Kidney (tissue), 14 donors: ENCODE measurements around the gene NPIPB2. TPM values are rescaled to one million over a fixed set of nuclear protein-coding genes. Genes with fewer than 3 reads are reported as not detected.

Experiments used
- DNase-seq, 5 donors: peaks; one replicate each; pipeline ENCODE4 v3.0.0-alpha.2; 2013 to 2020
- FAIRE-seq: peaks from 2 replicates; lab custom pipeline; 2012; peaks lifted over from hg19 to GRCh38; lab: Jason Lieb, UNC
- H3K27ac ChIP-seq, 2 donors: one replicate each; pipeline ENCODE4 v1.7.0; 2013; ENCODE audit warnings: low read depth in 2 of 2, low read length in 2 of 2, inconsistent platforms in 1 of 2
- H3K27me3 ChIP-seq: one replicate; pipeline ENCODE4 v1.7.1; 2013; ENCODE audit warnings: low read length, inconsistent platforms; ENCODE audit not compliant: control insufficient read depth, insufficient read depth
- H3K36me3 ChIP-seq, 3 donors: one replicate each; pipeline versions ENCODE4 v1.7.0 to v1.7.1; 2013; ENCODE audit warnings: low read length in 3 of 3, control low read depth in 1 of 3, inconsistent platforms in 1 of 3; ENCODE audit not compliant: insufficient read depth in 3 of 3, control insufficient read depth in 2 of 3
- H3K4me1 ChIP-seq, 3 donors: one replicate each; pipeline versions ENCODE4 v1.7.0 to v1.7.1; 2013; ENCODE audit warnings: low read length in 3 of 3, inconsistent platforms in 1 of 3, low read depth in 1 of 3; ENCODE audit not compliant: control insufficient read depth in 2 of 3, insufficient read depth in 2 of 3
- H3K4me3 ChIP-seq, 3 donors: one replicate each; pipeline versions ENCODE4 v1.7.0 to v1.8.1; 2013; ENCODE audit warnings: low read length in 3 of 3, control low read depth in 1 of 3, inconsistent platforms in 1 of 3
- H3K9ac ChIP-seq, 3 donors: one replicate each; pipeline versions ENCODE4 v1.7.0 to v1.7.1; 2013; ENCODE audit warnings: low read length in 3 of 3, control low read depth in 1 of 3, inconsistent platforms in 1 of 3
- H3K9me3 ChIP-seq, 3 donors: one replicate each; pipeline versions ENCODE4 v1.7.0 to v1.7.1; 2013; ENCODE audit warnings: low read length in 3 of 3, control low read depth in 1 of 3, inconsistent platforms in 1 of 3; ENCODE audit not compliant: control insufficient read depth in 2 of 3, insufficient read depth in 1 of 3
- intact Hi-C: fragments of 100-400 bp; cut with DNase I; formaldehyde crosslinking; loops from one replicate; pipeline ENCODE4 v1.11.1; 2022
- polyA plus RNA-seq: library from polyadenylated mRNA; stranded (reverse); fragments of 350-450 nt; fragmentation: Illumina TruSeq; extraction: RNeasy Lipid Tissue Mini Kit (QIAGEN cat#74804); gene quantifications from one replicate; pipeline ENCODE4 v1.2.3, GENCODE V29; 2014; ENCODE audit warnings: low read depth, low replicate concordance; ENCODE audit not compliant: insufficient read depth
- total RNA-seq: library from RNA; stranded (reverse); fragmentation: NEBNext Ultra II Directional; extraction: Animal tissue kit (Norgen Biotek cat#: 25700); gene quantifications from one replicate; pipeline ENCODE4 v1.2.1, GENCODE V29; 2021
- TF ChIP-seq, protein P1 (sequence below): IDR thresholded peaks from 3 replicates; pipeline ENCODE4 v1.5.1; 2012; ENCODE audit warnings: mild to moderate bottlenecking, moderate library complexity, borderline replicate concordance; ENCODE audit not compliant: insufficient read depth; ENCODE audit errors: extremely low read depth
- donor health status: control.
- donor health status: control.
- donor health status: control.
- donor health status: control.
- donor health status: control.
- donor health status: DM: yes; HTN: yes; CAD: no.
- donor health status: Normal renal cell carcinoma (clear cell type).

The NPIPB2 gene
- total and polyA plus RNA-seq, 2 donors from 2014 or later: 4.9 to 12.4 TPM

DNA sequence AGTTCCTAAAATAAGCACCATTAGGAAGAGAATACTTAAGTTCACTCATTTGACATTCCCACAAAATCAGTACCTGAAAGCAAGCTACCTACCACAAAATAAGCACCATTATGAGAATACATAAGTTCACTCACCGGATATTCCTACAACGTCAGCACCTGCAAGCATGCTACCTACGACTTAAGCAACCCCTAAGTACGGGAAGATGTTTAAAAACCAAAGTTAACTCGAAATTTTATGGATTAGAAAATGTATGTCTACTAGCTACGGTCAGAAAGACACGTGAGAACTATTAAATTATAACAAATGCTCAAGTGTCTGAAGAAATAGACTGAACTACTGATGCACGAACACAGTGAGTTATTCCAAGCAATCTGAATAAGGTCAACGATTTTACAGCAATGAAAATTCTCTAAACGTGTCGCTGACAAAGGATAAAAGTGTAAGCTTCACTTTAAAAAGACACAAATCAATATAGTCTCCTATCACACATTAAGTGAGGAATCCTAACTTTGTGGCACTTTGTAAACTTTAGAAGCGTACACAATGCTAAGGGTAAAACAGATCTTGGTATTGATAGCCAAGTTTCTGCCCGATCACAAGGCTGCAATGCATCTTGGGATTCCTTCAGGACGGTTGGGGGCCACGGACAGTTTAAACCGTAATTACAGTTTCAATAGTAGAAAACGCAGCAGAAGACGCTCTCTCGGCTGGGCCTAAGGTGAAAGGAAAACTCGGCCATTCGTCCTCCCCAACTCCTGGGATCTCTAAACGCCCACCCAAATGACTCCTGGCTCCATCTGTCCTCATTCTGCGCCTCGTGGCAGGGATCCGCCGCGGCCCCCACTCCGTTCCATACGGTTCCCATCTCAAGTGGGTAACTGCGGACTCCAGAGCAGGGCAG, 27.4 kb downstream of the NPIPB2 start:
- FAIRE-seq: no peak
- H3K27ac ChIP-seq: peak overlapping the region; percentile 77 to 85
- no peaks in the 10 kb centered on the region for H3K9me3 ChIP-seq
- H3K36me3 ChIP-seq: no peaks in the 10 kb centered on the region
- TF ChIP-seq, protein P1, sequence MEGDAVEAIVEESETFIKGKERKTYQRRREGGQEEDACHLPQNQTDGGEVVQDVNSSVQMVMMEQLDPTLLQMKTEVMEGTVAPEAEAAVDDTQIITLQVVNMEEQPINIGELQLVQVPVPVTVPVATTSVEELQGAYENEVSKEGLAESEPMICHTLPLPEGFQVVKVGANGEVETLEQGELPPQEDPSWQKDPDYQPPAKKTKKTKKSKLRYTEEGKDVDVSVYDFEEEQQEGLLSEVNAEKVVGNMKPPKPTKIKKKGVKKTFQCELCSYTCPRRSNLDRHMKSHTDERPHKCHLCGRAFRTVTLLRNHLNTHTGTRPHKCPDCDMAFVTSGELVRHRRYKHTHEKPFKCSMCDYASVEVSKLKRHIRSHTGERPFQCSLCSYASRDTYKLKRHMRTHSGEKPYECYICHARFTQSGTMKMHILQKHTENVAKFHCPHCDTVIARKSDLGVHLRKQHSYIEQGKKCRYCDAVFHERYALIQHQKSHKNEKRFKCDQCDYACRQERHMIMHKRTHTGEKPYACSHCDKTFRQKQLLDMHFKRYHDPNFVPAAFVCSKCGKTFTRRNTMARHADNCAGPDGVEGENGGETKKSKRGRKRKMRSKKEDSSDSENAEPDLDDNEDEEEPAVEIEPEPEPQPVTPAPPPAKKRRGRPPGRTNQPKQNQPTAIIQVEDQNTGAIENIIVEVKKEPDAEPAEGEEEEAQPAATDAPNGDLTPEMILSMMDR: no peak
- intact Hi-C loops: no loop called here
- peak in 4 of 5 donors; percentile 20 to 66 (median 44) for DNase-seq
- peak overlapping the region; percentile 76 to 86 (median 80) for H3K4me3 ChIP-seq
- H3K9ac ChIP-seq: peak overlapping the region; percentile 31 to 77 (median 63)
- no peaks in the 10 kb centered on the region for H3K27me3 ChIP-seq
- peaks cover 5 to 18% (median 15%) of the 10 kb centered on the region in 3 donors for H3K4me1 ChIP-seq

DNA sequence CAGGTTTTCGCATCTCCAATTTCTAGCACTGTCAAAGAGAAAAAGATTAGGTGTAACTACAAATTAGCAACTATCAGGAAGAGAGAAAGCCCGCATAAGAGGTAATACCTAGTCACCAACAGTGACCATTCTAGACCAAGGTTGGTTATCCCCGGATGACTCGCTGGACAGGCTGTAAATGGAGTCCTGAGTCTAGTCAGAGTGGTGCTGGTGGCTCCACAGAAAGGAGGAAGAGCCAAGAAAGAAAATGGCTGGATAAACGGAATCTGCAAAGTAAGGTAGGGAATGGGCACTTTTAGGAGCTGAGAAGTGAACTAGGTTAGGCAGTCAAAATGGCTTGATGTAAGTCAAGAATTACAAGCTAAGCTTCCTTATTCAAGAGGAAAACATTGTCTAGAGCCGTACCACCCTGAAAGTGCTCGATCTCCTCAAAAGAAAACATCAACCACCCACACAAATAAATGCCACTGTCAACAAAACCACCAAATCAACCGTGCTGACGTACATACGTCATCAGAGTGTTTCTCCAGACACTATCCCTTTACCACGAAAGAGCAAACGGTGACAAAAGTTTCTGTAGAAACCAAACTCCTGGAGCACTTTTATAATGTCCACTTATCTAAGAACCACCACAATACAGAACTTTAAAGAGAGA, 28.3 kb downstream of the NPIPB2 start:
- peak overlapping the region; percentile 21 to 77 (median 63) for H3K9ac ChIP-seq
- TF ChIP-seq, protein P1: no peak
- H3K9me3 ChIP-seq: no peaks in the 10 kb centered on the region
- H3K27me3 ChIP-seq: no peaks in the 10 kb centered on the region
- H3K4me1 ChIP-seq: peaks cover 5 to 18% (median 15%) of the 10 kb centered on the region in 3 donors
- H3K36me3 ChIP-seq: no peaks in the 10 kb centered on the region
- peak overlapping the region; percentile 35 to 77 for H3K27ac ChIP-seq
- FAIRE-seq (no peak), DNase-seq (peak in 1 of 5 donors; percentile 14)
- intact Hi-C loops: no loop called here
- H3K4me3 ChIP-seq: peak overlapping the region; percentile 76 to 86 (median 80)

DNA sequence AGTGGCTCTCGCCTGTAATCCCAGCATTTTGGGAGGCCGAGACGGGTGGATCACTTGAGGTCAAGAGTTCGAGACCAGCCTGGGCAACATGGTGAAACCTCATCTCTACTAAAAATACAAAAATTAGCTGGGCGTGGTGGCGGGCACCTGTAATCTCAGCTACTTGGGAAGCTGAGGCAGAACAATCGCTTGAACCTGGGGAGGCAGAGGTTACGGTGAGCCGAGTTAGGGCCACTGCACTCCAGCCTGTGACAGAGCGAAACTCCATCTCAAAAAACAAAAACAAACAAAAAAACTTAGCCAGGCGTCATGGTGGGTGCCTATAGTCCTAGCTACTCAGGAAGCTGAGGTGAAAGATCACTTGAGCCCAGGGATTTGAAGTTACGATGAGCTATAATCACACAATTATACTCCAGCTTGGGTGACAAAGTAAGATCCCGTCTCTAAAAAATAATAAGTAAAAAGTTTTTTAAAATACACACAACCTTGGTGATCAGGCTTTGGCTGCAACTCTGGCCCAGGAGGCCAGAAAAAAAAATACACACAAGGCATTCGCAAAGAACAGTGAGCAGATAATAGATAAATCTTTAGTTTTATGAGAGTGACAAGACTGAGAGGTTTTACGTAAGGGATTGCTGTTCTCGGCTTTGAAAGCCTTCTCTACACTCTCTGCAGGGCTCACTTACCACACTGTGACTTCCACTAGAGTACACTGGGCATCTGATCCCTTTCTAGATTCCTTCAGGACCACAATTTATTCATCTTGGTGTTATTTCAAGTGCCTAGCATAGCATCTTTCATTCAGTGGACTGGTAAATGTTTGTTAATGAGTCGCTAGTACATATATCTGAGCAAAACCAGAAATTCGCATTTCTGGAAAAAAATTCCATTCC, 31.9 kb downstream of the NPIPB2 start:
- H3K4me1 ChIP-seq: peaks cover 5 to 16% (median 15%) of the 10 kb centered on the region in 3 donors
- intact Hi-C loops: no loop called here
- no peak overlapping the region for H3K4me3 ChIP-seq
- FAIRE-seq (no peak), DNase-seq (peak in 3 of 5 donors; percentile 15 to 61 (median 60))
- no peaks in the 10 kb centered on the region for H3K27me3 ChIP-seq
- no peaks in the 10 kb centered on the region for H3K36me3 ChIP-seq
- TF ChIP-seq, protein P1: no peak
- no peak overlapping the region for H3K27ac ChIP-seq
- H3K9ac ChIP-seq: no peak overlapping the region
- H3K9me3 ChIP-seq: no peaks in the 10 kb centered on the region
